HG03175 (cell line): ENCODE data around the gene RHOXF1.
"Not testable (repeated sequence)": the region's sequence is repeated elsewhere in the genome, so short reads cannot be mapped to it uniquely, and the experiment has no call there.

Experiments
- ATAC-seq: cut with Tn5 transposase; IDR thresholded peaks from one replicate; pipeline ENCODE4 v1.9.1; 2021; ENCODE audit warnings: mild to moderate bottlenecking, moderate library complexity; ENCODE audit not compliant: unreplicated experiment

The RHOXF1 gene, protein sequence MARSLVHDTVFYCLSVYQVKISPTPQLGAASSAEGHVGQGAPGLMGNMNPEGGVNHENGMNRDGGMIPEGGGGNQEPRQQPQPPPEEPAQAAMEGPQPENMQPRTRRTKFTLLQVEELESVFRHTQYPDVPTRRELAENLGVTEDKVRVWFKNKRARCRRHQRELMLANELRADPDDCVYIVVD

DNA sequence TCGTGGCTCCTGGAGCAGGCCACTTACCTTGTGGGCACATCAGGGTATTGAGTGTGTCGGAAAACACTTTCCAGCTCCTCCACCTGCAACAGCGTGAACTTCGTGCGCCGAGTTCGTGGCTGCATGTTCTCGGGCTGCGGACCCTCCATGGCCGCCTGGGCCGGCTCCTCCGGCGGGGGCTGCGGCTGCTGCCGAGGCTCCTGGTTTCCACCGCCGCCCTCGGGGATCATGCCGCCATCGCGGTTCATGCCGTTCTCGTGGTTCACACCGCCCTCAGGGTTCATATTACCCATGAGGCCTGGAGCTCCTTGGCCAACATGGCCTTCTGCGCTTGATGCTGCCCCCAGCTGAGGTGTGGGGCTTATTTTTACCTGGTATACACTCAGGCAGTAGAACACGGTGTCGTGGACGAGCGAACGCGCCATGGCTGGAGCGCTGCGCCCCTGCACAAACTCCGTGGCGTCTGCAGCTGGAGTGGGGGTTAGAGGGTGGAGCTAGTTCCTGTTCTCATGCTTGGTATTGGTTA, at the start of gene RHOXF1:
TSS of gene RHOXF1 (minus strand) at position 476 of the 526 bp plus-strand sequence. CDS start at position 425, 51 bp downstream.
- ATAC-seq, result no peak

DNA sequence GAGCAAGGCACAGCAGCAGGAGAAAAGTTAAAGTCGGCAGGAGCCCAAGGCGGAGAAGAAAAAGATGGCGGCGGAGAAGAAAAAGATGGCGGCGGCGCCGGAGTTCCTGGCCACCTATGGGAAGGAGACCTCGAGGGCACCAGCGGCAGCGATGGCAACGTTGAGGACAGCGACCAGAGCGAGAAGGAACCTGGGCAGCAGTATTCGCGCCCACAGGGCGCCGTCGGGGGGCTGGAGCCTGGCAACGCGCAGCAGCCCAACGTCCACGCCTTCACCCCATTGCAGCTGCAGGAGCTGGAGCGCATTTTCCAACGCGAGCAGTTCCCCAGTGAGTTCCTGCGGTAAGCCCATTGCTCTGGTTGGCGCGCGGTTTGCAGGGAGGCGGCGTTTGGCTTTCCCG, 43.4 kb upstream of the RHOXF1 start:
- not testable (repeated sequence) for ATAC-seq

DNA sequence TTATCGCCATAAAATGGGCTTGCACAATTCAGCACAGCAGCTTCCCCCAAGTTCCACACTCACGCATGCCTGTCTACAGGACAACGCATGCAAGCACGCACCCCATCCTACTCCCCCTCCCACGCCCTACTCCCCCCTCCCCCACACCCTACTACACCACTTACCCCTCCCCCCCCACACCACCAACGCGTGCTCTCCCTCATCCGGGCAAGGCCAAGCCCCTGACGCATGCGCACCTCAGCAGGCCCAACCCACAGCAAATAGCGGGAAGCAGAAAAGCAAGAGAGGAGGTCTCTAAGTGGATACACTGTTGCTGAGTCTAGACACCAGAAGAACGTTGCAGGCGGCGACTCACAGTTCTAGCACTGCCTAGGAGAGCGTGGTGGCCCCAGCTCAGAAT, 42.6 kb upstream of the RHOXF1 start, which contains the start of gene RHOXF2:
TSS of gene RHOXF2 (plus strand) at position 301 of the 400 bp plus-strand sequence. CDS start 138 bp downstream, outside the sequence.
- not testable (repeated sequence) for ATAC-seq

DNA sequence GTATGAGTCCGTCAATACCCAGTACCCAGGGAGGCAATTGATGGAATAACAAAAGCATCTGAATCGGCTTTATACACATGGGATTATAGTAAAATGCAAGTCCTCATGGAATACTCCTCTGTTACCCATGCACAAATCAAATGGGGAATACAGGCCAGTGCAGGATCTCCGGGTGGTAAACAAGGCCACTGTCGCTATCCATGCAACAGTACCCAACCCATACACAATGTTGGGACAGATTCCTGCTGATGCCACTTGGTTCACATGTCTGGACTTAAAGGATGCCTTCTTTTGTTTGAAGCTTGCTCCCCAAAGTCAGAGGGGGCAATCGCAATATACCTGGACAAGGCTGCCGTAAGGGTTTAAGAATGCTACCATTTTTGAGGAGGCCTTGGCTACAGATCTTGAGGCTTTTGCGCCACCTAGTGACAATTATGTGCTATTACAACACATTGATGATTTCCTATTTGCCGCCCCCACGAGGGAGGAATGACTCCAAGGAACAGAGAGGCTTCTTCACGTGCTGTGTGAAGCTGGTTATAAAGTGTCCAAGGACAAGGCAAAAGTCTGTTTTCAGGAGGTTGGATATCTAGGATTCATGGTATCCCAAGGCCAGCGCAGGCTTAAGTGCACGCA, 34.5 kb upstream of the RHOXF1 start:
- not testable (repeated sequence) for ATAC-seq

DNA sequence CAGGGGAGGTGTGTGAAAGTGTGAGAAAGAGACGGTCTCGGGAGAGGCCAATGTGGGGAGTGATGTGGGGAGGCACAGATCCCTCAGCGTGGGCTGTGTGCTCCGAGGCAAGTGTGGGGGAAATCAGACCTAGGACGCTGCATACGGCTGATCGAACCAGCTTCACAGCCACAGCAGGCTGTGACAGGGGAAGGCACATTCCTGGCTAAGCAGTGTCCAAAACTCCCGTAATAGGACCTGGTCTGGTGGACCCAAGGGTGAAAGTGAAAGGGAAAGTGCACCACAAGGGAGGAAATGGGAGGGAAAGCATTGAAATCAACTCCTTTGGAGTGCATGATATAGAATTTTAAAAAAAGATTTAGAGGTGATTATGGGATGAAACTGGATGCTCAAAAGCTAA, 31.8 kb upstream of the RHOXF1 start:
- no peak for ATAC-seq

DNA sequence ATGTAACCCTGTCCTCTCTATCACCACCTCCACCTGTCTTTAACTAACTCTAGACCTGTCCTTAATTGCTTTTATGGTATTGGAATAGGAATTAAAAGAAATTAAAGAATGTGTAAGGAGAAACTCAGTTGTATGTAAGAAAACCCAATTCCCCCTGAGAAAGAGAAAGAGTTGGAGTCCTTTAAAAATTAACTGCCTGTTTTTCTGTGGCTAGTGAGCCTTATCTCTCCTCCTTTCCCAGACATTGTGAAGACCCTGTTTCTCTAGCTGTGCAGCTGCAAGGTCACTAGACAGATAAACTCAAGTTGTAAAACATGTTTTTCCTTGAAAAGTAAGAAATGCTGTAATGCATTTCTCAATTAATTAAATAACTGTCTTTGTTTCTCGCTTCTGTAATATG, 30.6 kb upstream of the RHOXF1 start:
- ATAC-seq, result not testable (repeated sequence)

DNA sequence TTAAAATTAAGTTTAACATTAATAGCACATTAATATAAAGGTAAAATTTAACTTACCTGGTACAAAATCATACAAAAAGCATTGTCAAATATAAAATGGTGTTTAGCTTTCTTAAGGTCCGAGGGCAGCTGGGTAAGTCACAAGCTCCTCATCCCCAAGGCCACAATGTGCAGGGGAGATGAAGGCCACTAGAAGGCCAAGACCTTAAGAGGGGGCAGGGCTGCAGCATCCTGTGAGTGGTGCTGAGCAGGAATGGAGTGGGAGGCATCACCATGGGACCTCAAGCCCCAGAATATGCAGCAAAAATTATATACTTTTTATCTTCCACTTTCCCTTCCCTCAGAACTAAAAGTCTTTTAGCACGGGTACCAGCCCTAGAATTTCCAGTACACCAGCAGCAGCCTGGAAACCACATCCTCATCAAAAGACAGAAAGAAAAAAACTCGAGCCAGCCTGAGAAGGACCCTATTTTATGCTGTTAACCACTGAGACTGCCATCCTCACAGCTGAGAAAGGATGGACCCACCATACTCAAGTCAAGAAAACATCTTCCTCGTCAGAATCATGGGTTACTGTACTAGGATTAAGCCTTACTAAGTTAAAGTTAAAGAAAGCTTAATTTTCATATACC, 29.7 kb upstream of the RHOXF1 start:
- ATAC-seq, result no peak

DNA sequence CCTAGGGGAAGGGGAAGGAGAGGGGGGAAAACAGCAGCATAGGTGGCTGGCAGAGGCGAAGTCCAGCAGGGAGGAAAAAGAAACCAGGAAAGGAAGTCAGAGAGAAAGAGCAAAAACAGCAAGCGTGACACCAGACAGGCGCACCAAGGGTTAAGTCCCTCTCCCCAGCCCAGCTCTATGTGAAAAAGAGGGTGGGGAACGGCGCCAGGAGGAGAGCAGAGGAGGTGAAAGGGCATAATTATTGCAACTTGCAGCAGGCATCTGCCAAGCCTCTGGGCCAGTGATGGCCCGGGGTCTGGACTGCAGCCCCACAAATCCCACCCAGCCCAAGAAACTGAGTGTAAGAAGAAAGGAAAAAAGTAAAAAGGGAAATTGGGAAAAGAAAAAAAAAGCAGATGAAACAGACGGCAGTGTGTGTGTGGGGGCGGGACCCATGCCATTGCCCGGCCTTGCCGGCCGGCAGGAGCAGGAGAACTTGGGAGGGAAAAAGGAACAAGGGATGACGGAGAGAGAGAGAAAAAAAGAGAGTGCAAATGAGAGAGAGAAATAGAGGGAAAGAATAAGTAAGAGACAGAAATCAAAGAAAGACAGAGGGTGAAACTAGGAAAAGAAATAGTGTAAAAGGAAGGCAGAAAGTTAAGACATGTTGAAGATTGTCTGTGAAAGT, 28.6 kb upstream of the RHOXF1 start:
- no peak for ATAC-seq

DNA sequence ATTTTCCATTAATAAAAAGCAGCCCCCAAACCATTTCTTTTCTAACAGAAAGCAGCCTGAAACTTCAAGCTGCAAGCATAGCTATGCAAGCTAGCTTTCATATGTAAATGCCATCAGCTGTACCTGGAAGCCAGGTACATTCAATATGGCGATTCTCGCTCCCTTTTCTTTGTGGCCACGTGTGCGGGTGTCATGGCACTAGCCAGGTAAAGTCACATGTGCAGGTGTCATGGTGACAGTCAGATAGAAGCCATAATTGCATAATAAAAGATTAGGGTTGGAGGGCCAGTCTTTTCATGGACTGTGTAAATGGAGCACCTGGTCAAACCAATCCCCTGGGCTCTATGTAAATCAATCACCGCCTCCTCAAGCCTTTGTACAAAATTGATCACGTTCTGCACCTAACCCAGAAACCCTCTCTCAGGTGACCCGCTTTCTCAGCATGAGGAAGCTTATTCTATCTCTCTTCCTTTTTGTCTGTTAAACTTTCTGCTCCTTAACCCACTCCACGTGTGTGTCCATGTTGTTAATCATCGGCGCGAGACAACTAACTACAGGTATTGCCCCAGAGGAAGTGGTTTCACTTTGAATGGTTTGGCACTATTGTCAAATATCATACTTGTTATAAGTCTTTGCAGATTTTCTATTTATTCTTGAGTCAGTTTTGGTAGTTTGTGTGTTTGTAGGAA, 24.7 kb upstream of the RHOXF1 start:
- ATAC-seq, result peak; percentile 49

DNA sequence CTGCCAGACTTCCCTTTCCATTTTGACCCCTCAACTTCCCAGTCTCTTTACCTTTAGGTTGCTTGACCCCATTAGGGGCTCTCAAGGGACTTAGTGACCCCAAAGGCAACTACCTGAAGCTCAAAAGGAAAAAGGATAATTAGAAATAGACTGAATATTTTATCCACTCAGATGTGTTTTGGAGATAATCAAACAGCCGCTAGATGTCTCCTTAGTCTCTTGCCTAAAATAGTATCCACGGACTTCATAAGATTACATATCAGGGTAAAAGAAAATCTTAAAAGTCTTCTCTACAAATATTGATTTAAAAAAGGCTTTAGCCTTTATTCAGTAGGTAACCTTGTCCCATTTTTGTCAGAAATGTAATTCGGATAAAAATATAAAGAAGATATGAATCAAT, 21.7 kb upstream of the RHOXF1 start:
- no peak for ATAC-seq

DNA sequence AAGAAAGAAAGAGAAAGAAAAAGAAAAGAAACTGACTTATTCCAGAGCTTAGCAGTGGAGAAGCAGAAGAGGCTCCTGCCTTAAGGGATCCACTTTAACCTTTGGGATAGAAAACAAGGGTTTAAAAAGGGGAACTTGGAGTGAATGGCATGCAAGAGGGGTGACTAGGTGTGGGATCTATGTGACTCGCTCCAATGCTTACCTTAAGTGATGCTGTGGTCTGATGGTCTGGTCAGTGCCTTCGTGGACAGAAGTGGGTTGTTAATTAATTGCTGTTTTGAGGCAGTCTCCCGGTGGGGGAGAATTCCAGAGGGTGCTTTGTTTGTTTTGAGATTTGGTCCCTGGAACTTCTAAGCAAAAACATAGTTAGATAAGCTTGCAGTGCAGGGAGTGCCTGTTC, 21.1 kb upstream of the RHOXF1 start:
- ATAC-seq, result no peak

DNA sequence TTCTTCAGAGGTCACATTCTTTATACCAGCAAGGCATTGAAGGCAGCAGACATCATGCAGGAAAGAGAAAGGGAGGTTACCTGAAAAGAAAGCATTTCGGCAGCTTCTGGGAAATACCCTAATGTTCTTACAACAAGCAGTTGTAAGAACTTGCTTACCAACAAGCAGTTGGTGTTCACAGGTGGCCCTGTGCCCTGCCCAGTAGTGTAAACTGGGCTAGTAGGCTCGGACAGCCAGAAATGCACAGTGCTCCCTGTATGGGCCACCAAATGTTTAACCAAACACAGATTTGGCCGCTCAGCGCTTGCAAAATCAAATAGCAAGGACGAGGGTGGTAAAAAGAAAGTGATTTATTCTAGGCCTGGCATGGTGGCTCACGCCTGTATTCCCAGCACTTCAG, 20.4 kb upstream of the RHOXF1 start:
- no peak for ATAC-seq

DNA sequence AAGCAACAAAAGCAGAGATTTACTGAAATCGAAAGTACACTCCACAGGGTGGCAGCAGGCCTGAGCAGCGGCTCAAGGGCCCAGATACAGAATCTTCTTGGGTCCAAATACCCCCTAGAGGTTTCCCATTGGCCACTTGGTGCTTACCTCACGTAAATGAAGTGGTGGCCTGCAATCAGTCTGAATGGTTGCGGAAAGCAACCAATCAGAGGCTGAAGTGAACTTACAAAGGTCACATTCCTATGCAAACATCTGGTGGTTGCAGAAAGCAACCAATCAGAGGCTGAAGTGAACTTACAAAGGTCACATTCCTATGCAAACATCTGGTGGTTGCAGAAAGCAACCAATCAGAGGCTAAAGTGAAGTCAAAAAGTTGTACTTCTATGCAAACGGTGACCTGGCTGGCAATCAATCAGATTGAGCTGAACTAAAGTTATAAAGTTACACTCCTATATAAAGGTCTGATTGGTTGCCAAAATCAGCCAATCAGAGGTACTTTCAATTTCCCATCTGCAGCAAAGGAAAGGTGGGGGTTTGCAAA, 12.7 kb upstream of the RHOXF1 start:
- not testable (repeated sequence) for ATAC-seq

DNA sequence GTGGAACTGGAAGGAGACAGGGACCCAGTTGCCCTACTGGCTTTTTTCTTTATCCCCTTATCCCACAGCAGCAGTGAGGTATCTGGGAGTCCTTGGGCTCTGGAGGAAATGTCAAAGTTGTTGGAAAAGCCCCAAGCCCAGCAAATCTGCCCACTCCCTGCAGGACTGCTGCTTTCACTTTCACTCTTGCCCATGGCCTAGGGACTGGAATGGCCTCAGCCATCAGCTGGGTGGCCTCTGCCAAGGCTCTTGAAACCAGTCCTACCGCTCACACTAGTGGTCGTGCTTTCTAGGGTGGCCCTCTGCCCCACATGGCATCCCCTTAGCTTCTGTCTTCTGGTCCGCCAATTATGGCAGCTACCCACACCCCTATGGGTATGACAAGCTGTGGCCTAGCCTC, 9.7 kb upstream of the RHOXF1 start:
- no peak for ATAC-seq

DNA sequence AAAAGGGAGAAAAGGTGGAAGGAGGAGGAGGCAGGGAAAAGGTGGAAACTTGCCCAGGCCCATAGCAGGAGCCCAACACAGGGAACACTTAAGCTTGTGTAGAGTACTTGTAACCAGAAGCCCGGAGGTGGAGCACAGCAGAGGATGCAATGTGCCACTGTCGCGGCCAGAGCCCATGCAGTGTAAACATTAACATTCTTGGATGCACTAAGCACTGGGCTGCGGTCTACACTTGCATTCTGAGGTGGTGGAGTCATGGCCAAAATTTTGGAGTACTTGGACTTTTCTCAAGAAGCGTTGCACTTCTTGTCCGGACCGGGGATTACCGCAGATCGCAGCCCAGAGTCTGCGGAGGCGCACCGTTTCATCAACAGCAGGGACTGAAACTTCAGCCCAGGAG, 4.5 kb upstream of the RHOXF1 start:
- ATAC-seq, result no peak

DNA sequence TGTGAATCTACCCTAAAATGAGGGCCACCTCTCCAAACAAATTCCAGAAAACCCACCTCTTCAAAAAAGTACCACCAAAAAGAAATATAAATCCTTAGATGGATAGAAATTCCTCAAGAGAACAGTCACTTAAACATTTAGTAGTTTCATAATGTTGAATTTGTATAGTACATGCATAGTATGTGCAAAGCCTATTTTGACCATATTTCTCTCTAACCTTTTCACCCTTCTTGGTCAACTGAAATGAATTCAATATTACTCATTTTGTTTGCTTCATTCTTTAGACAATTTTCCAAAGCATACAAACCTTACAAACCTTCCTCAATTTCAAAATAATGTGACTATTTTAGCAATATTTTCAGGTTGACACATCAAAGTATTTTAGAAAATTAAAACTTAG, 4.1 kb downstream of the RHOXF1 start:
- ATAC-seq, result no peak

DNA sequence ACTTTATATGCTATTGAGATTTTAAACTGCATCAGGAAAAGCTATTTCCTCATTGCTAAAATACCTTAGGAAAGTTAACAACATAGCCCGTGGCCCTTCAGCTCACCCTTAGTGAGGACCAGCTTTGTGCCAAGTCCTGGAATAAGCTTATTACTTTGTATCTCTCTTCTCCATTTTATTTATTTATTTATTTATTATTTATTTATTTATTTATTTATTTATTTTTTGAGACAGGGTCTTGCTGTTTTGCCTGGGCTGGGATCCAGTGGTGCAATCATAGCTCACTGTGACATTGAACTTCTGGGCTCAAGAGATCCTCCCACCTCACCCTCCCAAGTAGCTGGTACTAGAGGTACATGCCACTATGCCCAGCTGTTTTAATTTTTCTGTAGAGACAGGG, 6.3 kb downstream of the RHOXF1 start:
- no peak for ATAC-seq

DNA sequence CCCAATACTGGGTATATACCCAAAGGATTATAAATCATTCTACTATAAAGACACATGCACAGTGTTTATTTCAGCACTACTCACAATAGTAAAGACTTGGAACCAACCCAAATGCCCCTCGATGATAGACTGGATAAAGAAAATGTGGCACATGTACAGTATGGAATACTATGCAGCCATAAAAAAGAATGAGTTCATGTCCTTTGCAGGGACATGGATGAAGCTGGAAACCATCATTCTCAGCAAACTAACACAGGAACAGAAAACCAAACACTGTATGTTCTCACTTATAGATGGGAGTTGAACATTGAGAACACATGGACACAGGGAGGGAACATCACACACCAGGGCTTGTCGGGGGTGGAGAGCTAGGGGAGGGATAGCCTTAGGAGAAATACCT, 11.0 kb downstream of the RHOXF1 start:
- ATAC-seq, result not testable (repeated sequence)

DNA sequence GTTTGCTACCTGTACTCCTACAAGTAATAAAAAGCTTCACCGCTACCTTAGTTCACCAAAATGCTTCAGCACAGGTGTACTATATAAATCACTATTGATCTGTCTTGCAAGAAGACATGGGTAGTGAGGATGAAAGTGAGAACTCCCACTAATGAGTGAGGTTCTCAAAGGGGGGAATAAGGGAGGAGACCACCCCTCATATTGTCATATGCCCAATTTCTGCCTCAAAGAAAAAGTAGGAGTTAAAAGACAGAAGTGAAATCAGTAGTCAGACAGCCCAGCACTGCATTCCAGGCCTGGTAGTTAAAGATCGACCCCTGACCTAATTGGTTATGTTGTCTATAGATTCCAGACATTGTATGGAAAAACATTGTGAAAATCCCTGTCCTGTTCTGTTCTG, 14.7 kb downstream of the RHOXF1 start:
- ATAC-seq, result not testable (repeated sequence)

DNA sequence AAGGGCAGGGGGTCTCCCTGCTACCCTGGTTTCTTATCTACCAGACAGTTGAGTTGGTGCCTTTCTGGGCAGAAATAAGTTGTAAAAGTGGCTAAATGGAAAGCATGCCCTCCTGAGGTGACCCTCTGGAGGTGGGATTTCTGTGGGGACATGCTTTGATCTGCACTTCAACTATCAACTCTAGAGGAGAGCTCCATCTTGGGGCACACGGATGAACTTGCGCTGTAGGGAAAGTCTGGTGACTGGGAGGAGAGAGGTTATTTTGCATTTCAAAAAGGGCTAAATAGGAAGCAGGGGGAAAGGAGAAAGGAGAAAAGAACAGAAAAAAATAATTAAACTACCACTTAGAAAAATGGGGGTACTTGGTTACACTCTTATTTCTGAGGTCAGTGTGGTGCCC, 25.5 kb downstream of the RHOXF1 start:
- no peak for ATAC-seq
